Ramos (cell line): ENCODE data around the gene CLTCL1.
"Not testable (repeated sequence)": the region's sequence is repeated elsewhere in the genome, so short reads cannot be mapped to it uniquely, and the experiment has no call there.

ENCODE experiments used
- in situ Hi-C: fragments of 300-500 bp; cut with MboI; formaldehyde crosslinking; loops from one replicate; pipeline ENCODE4 v1.14.3; 2022; ENCODE audit warnings: low sequenced_read_pairs; ENCODE audit not compliant: unreplicated experiment

Gene CLTCL1

GRCh38 chr22:19223617-19224016, 67.9 kb downstream of the CLTCL1 start:
- in situ Hi-C loops: no loop called here

- in situ Hi-C loops: no loop called here
These were observed 68.4 kb downstream of the CLTCL1 start for GRCh38 chr22:19223110-19223509.

DNA sequence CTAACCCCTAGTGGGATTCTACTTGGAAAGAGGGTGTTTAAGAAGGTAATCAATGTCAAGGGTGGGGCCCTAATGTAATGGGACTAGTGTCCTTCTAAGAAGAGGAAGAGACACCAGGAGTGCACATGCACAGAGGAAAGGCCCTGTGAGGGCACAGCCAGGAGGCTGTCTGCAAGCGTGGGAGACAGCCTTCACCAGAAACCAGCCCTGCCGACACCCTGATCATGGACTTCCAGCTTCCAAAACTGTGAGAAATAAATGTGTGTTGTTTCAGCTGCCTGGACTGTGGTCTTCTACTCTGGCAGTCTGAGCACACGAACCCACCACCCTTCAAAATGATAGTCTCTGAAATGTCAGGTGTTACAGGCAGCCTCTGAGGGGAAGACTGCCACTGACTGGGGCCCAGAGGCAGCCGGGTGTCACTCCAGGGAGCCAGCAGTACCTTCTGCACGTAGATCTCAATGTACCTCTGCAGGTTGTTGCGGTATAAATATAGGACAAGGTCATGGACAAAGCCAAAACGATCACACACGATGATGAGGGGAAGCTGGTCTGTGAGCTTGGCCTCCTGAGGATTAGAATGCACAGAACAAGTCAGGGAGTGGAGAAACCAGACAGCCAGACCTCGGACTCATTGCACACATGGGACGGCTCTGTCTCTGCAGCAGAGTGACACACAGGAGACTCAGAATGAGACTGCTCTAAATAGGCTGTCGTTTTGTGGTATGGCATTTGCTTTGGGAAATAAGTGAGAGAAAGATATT, 69.1 kb downstream of the CLTCL1 start:
- in situ Hi-C loops: no loop called here

- in situ Hi-C loops: no loop called here
These were observed 70.7 kb downstream of the CLTCL1 start for GRCh38 chr22:19220867-19221266.

- in situ Hi-C loops: no loop called here
These were observed 72.8 kb downstream of the CLTCL1 start for GRCh38 chr22:19218541-19219233.

GRCh38 chr22:19216579-19216978, 74.9 kb downstream of the CLTCL1 start:
- in situ Hi-C loops: no loop called here

GRCh38 chr22:19215360-19215759, 76.2 kb downstream of the CLTCL1 start:
- in situ Hi-C loops: no loop called here

- in situ Hi-C loops: no loop called here
These were observed 77.4 kb downstream of the CLTCL1 start for GRCh38 chr22:19214078-19214473.

GRCh38 chr22:19213442-19214077, 78.0 kb downstream of the CLTCL1 start:
- in situ Hi-C loops: no loop called here

DNA sequence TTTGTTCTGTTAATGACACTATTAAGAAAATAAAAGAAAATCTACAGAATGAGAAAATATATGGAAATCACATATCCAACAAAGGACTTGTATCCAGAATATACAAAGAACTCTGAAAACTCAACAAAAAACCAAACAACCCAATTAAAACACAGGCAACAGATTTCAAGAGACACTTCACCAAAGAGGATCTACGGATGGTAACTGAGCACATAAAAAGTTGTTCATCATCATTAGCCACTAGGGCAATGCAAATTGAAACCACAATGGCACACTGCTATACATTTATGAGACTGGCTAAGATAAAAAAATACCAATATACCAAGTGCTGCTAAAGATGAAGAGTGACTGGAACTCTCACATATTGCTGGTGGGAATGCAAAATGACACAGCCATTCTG, 78.5 kb downstream of the CLTCL1 start:
- in situ Hi-C loops: no loop called here

- in situ Hi-C loops: no loop called here
These were observed 79.1 kb downstream of the CLTCL1 start for GRCh38 chr22:19212302-19212870.

- in situ Hi-C loops: no loop called here
These were observed 81.3 kb downstream of the CLTCL1 start for GRCh38 chr22:19210188-19210587.

- in situ Hi-C loops: no loop called here
These were observed 83.2 kb downstream of the CLTCL1 start for GRCh38 chr22:19208287-19208847.

- in situ Hi-C loops: no loop called here
These were observed 83.6 kb downstream of the CLTCL1 start for GRCh38 chr22:19207884-19208283.

GRCh38 chr22:19207401-19207808, 84.1 kb downstream of the CLTCL1 start:
- in situ Hi-C loops: no loop called here

GRCh38 chr22:19206287-19206686, 85.2 kb downstream of the CLTCL1 start:
- in situ Hi-C loops: no loop called here

DNA sequence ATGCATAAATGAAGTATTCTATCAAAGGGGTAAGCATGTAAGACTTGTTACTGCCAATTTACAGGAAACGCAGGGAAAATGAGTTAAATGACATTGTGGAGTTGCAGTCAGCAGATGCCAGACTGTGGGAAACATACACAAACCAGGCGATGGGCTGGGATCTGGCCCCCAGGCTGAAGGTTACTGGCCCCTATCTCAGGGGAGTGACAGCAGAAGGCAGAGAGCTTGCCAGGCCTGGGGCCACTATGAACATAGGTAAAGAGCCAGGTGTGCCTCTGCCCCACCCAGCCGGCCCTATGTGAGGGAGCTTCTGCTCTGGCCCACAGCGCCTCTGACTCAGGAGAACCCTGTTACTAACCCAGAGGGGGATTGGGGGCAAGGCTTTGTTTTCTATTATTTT, 86.9 kb downstream of the CLTCL1 start:
- in situ Hi-C loops: no loop called here

DNA sequence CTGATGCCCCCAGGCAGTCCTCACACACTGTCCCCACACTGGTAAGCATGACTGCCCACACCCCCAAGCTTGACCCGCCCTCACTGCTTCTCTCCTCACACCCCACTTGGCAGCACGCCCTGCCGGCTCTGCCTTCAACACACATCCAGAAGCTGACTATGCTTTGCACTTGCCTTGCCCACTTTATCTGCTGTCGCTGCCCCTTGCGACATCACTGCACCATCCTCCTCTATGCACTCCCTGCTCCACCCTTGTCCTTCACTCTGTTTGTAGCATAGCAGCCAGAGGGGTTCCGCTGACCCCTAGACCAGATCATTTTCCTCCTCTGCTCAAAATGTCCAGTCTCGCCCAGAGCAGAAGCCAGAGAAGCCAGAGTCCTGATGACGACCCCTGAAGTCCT, 87.7 kb downstream of the CLTCL1 start:
- in situ Hi-C loops: no loop called here

DNA sequence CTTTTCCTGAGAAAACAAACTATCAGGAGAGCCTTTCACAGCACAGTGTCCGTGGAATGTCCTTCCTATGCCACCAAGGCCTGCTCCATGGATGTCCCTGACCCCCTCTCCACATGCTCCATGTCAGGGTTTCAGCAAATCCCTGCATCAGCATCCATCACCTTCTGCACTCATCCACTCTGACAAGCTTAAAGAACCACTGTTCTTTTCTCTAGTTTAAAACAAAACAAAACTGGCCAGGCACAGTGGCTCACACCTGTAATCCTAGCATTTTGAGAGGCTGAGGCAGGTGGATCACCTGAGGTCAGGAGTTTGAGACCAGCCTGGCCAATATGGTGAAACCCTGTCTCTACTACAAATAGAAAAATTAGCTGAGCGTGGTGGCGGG, 88.7 kb downstream of the CLTCL1 start:
- in situ Hi-C loops: not testable (repeated sequence)

DNA sequence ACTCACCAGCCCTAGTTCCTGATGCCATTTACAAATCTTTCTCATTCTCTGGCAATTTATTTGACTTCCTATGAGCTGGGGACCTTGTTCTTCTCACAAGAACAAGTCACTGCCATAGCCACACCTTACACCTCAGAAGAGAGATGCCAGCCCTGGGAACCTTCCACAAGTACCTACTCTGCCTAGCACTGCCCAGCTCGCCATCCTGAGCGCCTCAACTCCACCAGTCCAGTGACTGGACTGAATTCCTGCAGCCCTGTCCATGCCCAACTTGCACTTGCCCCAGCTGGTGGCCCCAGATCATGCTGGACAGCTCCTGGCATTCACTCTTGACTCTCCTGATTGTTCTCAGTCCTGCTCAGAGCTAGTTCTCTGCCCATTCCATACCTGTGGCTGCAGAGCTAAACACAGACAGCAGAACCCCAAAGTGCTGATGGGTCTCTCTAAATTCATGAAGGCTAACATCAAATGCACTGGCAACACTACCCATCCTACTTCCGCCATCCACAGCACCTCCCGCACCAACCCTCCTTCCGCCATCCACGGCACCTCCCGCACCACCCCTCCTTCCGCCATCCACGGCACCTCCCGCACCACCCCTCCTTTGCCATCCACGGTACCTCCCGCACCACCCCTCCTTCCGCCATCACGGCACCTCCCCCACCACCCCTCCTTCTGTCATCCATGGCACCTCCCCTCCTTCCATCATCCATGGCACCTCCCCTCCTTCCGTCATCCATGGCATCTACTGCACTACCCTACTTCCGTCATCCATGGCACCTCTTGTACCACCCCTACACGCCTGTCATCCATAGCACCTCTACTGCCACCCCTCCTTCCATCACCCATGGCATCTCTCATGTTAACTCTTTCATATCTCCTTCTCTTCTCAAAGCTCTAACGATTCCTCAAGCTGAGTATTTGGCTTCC, 89.4 kb downstream of the CLTCL1 start:
- in situ Hi-C loops: no loop called here
